ENCODE measurements around the gene UQCRQ. TPM values are rescaled to one million over a fixed set of nuclear protein-coding genes. Genes with fewer than 3 reads are reported as not detected.

The UQCRQ gene
- total RNA-seq, result 100 to 1,000 TPM in 3 of 6 donors, 10 to 100 TPM in 3; 44.6 to 327 (median 103) TPM

- Histone ChIP-seq H3K4me3 (peak within 1 kb of the TSS; percentile 65 to 85 (median 72)), H3K4me1 (peaks cover 8 to 16% (median 14%) of the 10 kb centered on the region in 4 donors), H3K27ac (peak within 1 kb of the TSS; percentile 88 to 94 (median 93)), H3K9me3 (no peaks in the 10 kb centered on the region), H3K36me3 (peaks cover 6 to 37% (median 17%) of the 10 kb centered on the region in 4 donors), H3K27me3 (no peaks in the 10 kb centered on the region)
- DNase-seq (peak; percentile 95 to 98), ATAC-seq (ENCODE audit: low FRiP score in 2 of 2) (peak; percentile 99)
- peak in 1 of 4 donors; percentile 83 for TF ChIP-seq EP300 (IDR thresholded peaks at IDR 0.05)
- TF ChIP-seq CTCF (IDR thresholded peaks at IDR 0.05), result peak in 5 of 6 experiments; percentile 13 to 48 (median 26)
- TF ChIP-seq POLR2AphosphoS5 (IDR thresholded peaks at IDR 0.05), result peak; percentile 94 to 98
- peak; percentile 72 to 94 (median 85) for TF ChIP-seq POLR2A (IDR thresholded peaks at IDR 0.05)
- WGBS, 2 donors, result 0 to 1% methylated on average over 34 to 39 of the region's 55 CpGs
Observed at GRCh38 chr5:132866342-132867045, at the start of gene UQCRQ, which contains the start of gene GDF9. TSS of gene UQCRQ (plus strand) at chr5:132866642. CDS start at chr5:132866882, 240 bp downstream. TSS of gene GDF9 (minus strand) at chr5:132866469. CDS start at chr5:132864533, 1,936 bp downstream.

- Histone ChIP-seq H3K27ac (no peak overlapping the region), H3K4me3 (no peak overlapping the region), H3K27me3 (peaks cover 0 to 31% (median 14%) of the 10 kb centered on the region in 4 donors), H3K4me1 (peaks cover 15 to 29% (median 23%) of the 10 kb centered on the region in 4 donors), H3K9me3 (no peaks in the 10 kb centered on the region), H3K36me3 (no peaks in the 10 kb centered on the region)
- DNase-seq (no peak), ATAC-seq (ENCODE audit: low FRiP score in 2 of 2) (no peak)
- 56 to 80% methylated on average over 1 of the region's 1 CpG for WGBS, 2 donors
- TF ChIP-seq POLR2A (IDR thresholded peaks at IDR 0.05) (no peak), CTCF (IDR thresholded peaks at IDR 0.05) (no peak), EP300 (IDR thresholded peaks at IDR 0.05) (no peak), POLR2AphosphoS5 (IDR thresholded peaks at IDR 0.05) (no peak)
Observed at GRCh38 chr5:132817011-132817410, 49.4 kb upstream of the UQCRQ start.

GRCh38 chr5:132819468-132819867, 47.0 kb upstream of the UQCRQ start:
- Histone ChIP-seq H3K4me1 (peaks cover 2 to 21% (median 14%) of the 10 kb centered on the region in 4 donors), H3K27ac (no peak overlapping the region), H3K4me3 (no peak overlapping the region), H3K27me3 (peaks cover 0 to 6% (median 0%) of the 10 kb centered on the region in 4 donors), H3K36me3 (peaks cover 0 to 17% (median 1%) of the 10 kb centered on the region in 4 donors), H3K9me3 (no peaks in the 10 kb centered on the region)
- peak in 1 of 2 donors; percentile 61 for DNase-seq
- 32 to 41% methylated on average over 26 of the region's 26 CpGs for WGBS, 2 donors
- no peak for ATAC-seq (ENCODE audit: low FRiP score in 2 of 2)
- TF ChIP-seq POLR2AphosphoS5 (IDR thresholded peaks at IDR 0.05) (no peak), EP300 (IDR thresholded peaks at IDR 0.05) (no peak), POLR2A (IDR thresholded peaks at IDR 0.05) (no peak), CTCF (IDR thresholded peaks at IDR 0.05) (no peak)

GRCh38 chr5:132820162-132820754, 46.2 kb upstream of the UQCRQ start:
- DNase-seq, result peak in 1 of 2 donors; percentile 93
- 26% methylated on average over 14 to 15 of the region's 15 CpGs for WGBS, 2 donors
- H3K27ac ChIP-seq, result no peak overlapping the region
- H3K4me3 ChIP-seq, result no peak overlapping the region
- peaks cover 2 to 24% (median 14%) of the 10 kb centered on the region in 4 donors for H3K4me1 ChIP-seq
- H3K27me3 ChIP-seq, result peaks cover 0 to 4% (median under 1%) of the 10 kb centered on the region in 4 donors
- H3K9me3 ChIP-seq, result no peaks in the 10 kb centered on the region
- peak; percentile 86 to 93 for ATAC-seq (ENCODE audit: low FRiP score in 2 of 2)
- TF ChIP-seq POLR2A (IDR thresholded peaks at IDR 0.05), result no peak
- TF ChIP-seq CTCF (IDR thresholded peaks at IDR 0.05), result peak; percentile 86 to 91 (median 89)
- no peak for TF ChIP-seq POLR2AphosphoS5 (IDR thresholded peaks at IDR 0.05)
- TF ChIP-seq EP300 (IDR thresholded peaks at IDR 0.05), result no peak
- peaks cover 0 to 25% (median 7%) of the 10 kb centered on the region in 4 donors for H3K36me3 ChIP-seq

Measured in upper lobe of left lung (tissue), 6 donors.